ENCODE data around the gene HIP1R. TPM values are rescaled to one million over a fixed set of nuclear protein-coding genes. Genes with fewer than 3 reads are reported as not detected.

Gene HIP1R
- total and polyA plus RNA-seq, 2 of the 4 experiments (the other 2 are of a cell fraction): 13.8 to 18.5 TPM

DNA sequence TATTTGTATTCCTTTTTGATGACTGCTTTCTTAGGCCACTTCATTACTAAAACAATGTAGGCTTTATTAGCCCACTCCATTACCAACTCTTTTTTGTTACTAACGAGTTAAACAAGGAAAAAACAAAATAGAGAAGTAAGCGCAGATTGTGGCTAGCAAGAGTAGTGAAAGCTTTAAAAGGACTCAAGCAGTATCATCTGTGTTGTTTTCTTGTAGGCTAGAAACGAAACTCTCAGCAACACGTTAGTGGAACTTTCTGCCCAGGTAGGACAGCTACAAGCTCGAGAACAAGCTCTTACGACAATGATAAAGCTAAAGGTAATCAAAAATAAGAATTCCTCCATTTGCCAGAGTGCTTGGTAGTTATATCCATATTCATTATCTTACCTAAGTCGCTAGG lies 49.8 kb upstream of the HIP1R start (continued):
- TF ChIP-seq RCOR1 (IDR thresholded peaks at IDR 0.05; ENCODE audit: insufficient replicate concordance, low read length) (no peak), CHD1 (IDR thresholded peaks at IDR 0.05; ENCODE audit: low read depth, low read length) (no peak), MAFK (IDR thresholded peaks at IDR 0.05; ENCODE audit: low read depth, low read length) (no peak)
- TF ChIP-seq, protein P1, sequence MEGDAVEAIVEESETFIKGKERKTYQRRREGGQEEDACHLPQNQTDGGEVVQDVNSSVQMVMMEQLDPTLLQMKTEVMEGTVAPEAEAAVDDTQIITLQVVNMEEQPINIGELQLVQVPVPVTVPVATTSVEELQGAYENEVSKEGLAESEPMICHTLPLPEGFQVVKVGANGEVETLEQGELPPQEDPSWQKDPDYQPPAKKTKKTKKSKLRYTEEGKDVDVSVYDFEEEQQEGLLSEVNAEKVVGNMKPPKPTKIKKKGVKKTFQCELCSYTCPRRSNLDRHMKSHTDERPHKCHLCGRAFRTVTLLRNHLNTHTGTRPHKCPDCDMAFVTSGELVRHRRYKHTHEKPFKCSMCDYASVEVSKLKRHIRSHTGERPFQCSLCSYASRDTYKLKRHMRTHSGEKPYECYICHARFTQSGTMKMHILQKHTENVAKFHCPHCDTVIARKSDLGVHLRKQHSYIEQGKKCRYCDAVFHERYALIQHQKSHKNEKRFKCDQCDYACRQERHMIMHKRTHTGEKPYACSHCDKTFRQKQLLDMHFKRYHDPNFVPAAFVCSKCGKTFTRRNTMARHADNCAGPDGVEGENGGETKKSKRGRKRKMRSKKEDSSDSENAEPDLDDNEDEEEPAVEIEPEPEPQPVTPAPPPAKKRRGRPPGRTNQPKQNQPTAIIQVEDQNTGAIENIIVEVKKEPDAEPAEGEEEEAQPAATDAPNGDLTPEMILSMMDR (conservative IDR thresholded peaks at IDR 0.05; ENCODE audit: low read depth, low read length): no peak

DNA sequence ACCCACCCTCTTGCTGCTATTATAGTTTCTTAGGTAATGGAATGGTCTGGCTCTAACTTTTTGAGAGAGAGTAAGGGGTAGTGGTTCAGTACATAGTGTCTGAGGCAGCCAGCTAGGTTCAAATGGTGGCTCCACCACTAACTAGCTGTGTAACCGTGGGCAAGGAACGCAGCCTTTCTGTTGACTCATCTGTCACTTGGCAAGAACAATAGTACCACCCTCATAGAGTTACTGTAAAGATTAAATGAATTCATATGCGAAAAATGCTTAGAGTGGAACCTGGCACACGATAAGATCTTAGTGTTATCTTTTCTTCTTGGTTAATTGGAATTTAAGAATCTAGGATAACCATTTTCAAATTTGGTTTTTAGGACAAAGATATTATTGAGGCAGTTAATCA lies 46.9 kb upstream of the HIP1R start:
- no peak for ATAC-seq (ENCODE audit: low read depth)
- in situ Hi-C loops (cut with MboI; ENCODE audit: low sequenced_read_pairs): no loop called here
- no peak overlapping the region for H3K4me3 ChIP-seq (ENCODE audit: insufficient read depth, low read depth, low read length)
- TF ChIP-seq SMC3 (IDR thresholded peaks at IDR 0.05; ENCODE audit: low read depth, low read length): no peak
- TF ChIP-seq, protein P2, sequence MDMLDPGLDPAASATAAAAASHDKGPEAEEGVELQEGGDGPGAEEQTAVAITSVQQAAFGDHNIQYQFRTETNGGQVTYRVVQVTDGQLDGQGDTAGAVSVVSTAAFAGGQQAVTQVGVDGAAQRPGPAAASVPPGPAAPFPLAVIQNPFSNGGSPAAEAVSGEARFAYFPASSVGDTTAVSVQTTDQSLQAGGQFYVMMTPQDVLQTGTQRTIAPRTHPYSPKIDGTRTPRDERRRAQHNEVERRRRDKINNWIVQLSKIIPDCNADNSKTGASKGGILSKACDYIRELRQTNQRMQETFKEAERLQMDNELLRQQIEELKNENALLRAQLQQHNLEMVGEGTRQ (IDR thresholded peaks at IDR 0.05; ENCODE audit: low read depth, low read length): no peak
- no peak for TF ChIP-seq NFE2L2 (IDR thresholded peaks at IDR 0.05; ENCODE audit: low read depth, low read length)
- no peak for TF ChIP-seq RAD21 (IDR thresholded peaks at IDR 0.05; ENCODE audit: low read length)
- no peak for TF ChIP-seq MAFK (IDR thresholded peaks at IDR 0.05; ENCODE audit: low read depth, low read length)
- TF ChIP-seq MAZ (IDR thresholded peaks at IDR 0.05; ENCODE audit: borderline replicate concordance, low read depth, low read length): no peak
- no peak for TF ChIP-seq FOS (IDR thresholded peaks at IDR 0.05; ENCODE audit: low read depth, low read length)
- TF ChIP-seq RFX5 (IDR thresholded peaks at IDR 0.05; ENCODE audit: low read depth, low read length): no peak
- TF ChIP-seq BHLHE40 (IDR thresholded peaks at IDR 0.05; ENCODE audit: low read depth, low read length): no peak
- TF ChIP-seq, protein P3, sequence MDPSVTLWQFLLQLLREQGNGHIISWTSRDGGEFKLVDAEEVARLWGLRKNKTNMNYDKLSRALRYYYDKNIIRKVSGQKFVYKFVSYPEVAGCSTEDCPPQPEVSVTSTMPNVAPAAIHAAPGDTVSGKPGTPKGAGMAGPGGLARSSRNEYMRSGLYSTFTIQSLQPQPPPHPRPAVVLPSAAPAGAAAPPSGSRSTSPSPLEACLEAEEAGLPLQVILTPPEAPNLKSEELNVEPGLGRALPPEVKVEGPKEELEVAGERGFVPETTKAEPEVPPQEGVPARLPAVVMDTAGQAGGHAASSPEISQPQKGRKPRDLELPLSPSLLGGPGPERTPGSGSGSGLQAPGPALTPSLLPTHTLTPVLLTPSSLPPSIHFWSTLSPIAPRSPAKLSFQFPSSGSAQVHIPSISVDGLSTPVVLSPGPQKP (IDR thresholded peaks at IDR 0.05; ENCODE audit: borderline replicate concordance, low read depth, low read length): no peak
- no peak for TF ChIP-seq POLR2A (IDR thresholded peaks at IDR 0.05; ENCODE audit: low read depth, low read length)

More for the DNA sequence above, 46.9 kb upstream of the HIP1R start:
- no peaks in the 10 kb centered on the region for H3K9me1 ChIP-seq (ENCODE audit: insufficient read depth, low read length)
- no peaks in the 10 kb centered on the region for H3K36me3 ChIP-seq (ENCODE audit: control insufficient read depth, insufficient read depth, low read length)
- dilution Hi-C loops (cut with HindIII; ENCODE audit: low sequenced_read_pairs, unreplicated experiment) (no loop called here), intact Hi-C loops (cut with micrococcal nuclease) (no loop called here)
- no peak overlapping the region for H2AFZ ChIP-seq (replicated peaks; ENCODE audit: low read length, poor library complexity)
- no peak overlapping the region for H4K91ac ChIP-seq (ENCODE audit: insufficient read depth, low read depth, low read length)
- 0 out of 2 replicates have a peak, but pooled peaks cover 3% of the 10 kb centered on the region for H3K4me1 ChIP-seq (ENCODE audit: control insufficient read depth, insufficient read depth, low read length)
- no peak overlapping the region for H3K23ac ChIP-seq (ENCODE audit: low read depth, low read length)
- H2BK15ac ChIP-seq (ENCODE audit: low read depth, low read length): no peak overlapping the region
- H3K4ac ChIP-seq (ENCODE audit: low read depth, low read length): no peak overlapping the region
- H2AK5ac ChIP-seq (ENCODE audit: low read depth, low read length): no peak overlapping the region
- no peak overlapping the region for H4K5ac ChIP-seq (ENCODE audit: low read depth, low read length)
- WGBS, 2 experiments (ENCODE audit: extremely low coverage in 2 of 2, insufficient read length in 1 of 2): 60% methylated on average over 1 of the region's 4 CpGs; no CpG with 5 or more reads in 1 of the 2 experiments
- peak; percentile 41 for DNase-seq
- CTCF ChIA-PET: no interaction called here
- H3K27me3 ChIP-seq (ENCODE audit: control insufficient read depth, insufficient read depth, low read length): no peaks in the 10 kb centered on the region
- H2BK5ac ChIP-seq (ENCODE audit: low read depth, low read length, poor library complexity, severe bottlenecking): no peak overlapping the region
- H3K18ac ChIP-seq (ENCODE audit: low read depth, low read length): no peak overlapping the region
- no peak overlapping the region for H3K9ac ChIP-seq (ENCODE audit: low read depth, low read length)
- no peak overlapping the region for H2BK120ac ChIP-seq (ENCODE audit: low read depth, low read length)
- H3K4me2 ChIP-seq (ENCODE audit: low read depth, low read length): no peak overlapping the region
- H3K79me1 ChIP-seq (ENCODE audit: low read depth in 1 of 2, low read length in 2 of 2): no peaks in the 10 kb centered on the region
- no peak overlapping the region for H3K14ac ChIP-seq (replicated peaks; ENCODE audit: low read depth, low read length)
- no peak overlapping the region for H3K27ac ChIP-seq (ENCODE audit: insufficient read depth, low read length)
- H2BK20ac ChIP-seq (ENCODE audit: low read depth, low read length): no peak overlapping the region
- no peaks in the 10 kb centered on the region for H3K9me3 ChIP-seq (ENCODE audit: control insufficient read depth, insufficient read depth, low read length)
- BruUV-seq (replicated peaks): no TSS peak
- no peaks in the 10 kb centered on the region for H4K20me1 ChIP-seq (ENCODE audit: insufficient read depth, low read length)
- H3K56ac ChIP-seq (ENCODE audit: extremely low read depth, insufficient read depth, low read length): no peak overlapping the region
- no peak overlapping the region for H2AK9ac ChIP-seq (replicated peaks; ENCODE audit: low read depth, low read length, poor library complexity)
- no peak overlapping the region for H4K8ac ChIP-seq (ENCODE audit: low read depth in 2 of 2, low read length in 2 of 2)
- POLR2A ChIA-PET (ENCODE audit: unreplicated experiment): no interaction called here

All from IMR-90 (cell line).